ENCODE data around the gene PRPF8. TPM values are rescaled to one million over a fixed set of nuclear protein-coding genes. Genes with fewer than 3 reads are reported as not detected.

The PRPF8 gene
- total RNA-seq, 1 experiment from 2014 or later, result 439 TPM

DNA sequence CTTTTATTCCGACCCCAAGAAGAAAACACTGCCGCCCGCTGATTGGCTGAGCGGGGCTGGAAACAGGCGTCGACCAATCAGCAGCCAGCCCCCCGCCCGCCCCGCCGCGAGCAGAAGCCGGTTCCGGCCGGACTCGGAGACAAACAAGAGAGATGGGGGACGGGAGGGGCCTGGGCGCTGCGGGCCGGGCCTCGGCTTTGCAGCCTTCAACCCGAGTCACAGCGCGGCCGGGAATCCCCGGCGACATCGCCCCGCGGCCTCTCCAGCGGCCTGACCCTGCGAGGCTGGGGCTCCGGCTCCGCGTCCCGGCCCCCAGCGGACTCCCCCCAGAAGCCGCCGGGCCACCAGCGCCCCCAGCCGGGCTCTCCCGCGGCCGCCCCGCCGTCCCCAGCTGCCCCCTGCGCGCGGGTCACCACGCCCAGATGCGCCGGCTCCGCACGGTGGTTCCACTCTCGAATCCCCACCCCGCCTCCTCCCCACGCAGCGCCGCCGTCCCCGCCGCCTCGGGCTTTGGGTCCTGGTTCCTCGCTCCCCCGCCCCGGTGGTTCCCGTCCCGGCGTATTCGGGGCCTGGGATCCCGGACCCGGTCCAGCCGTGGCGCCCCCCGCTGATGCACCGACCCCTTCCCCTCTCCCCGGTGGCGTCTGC, 55.7 kb downstream of the PRPF8 start:
- no TSS peak for BruUV-seq (replicated peaks)
- POLR2A ChIA-PET (ENCODE audit: low non-redundant PET), result no interaction called here

GRCh38 chr17:1627982-1628855, 56.4 kb downstream of the PRPF8 start, which contains the start of gene SLC43A2:
TSS of gene SLC43A2 (minus strand) at chr17:1628834. CDS start at chr17:1627874, 960 bp downstream.
- H3K4me3 ChIP-seq (ENCODE audit: low read depth, low read length, poor library complexity, severe bottlenecking), result peak within 1 kb of the TSS; percentile 54
- ChIA-PET POLR2A (ENCODE audit: low non-redundant PET) (interaction anchor here (0.6 kb wide), 1 partner anchor 7 kb away, joined by 11 read pairs; no protein-coding TSS in a partner anchor), CTCF (no interaction called here)
- no peak within 1 kb of the TSS for H3K27ac ChIP-seq (ENCODE audit: low read depth, low read length, poor library complexity, severe bottlenecking)
- peaks cover 9% of the 10 kb centered on the region for H3K4me1 ChIP-seq (ENCODE audit: insufficient read depth, low read length, poor library complexity, severe bottlenecking)
- peaks cover 40% of the 10 kb centered on the region for H3K27me3 ChIP-seq (replicated peaks; ENCODE audit: insufficient read depth, low read depth, low read length, poor library complexity)
- no peak for TF ChIP-seq EZH2 (IDR thresholded peaks at IDR 0.05; ENCODE audit: borderline replicate concordance, low read depth, low read length, poor library complexity, severe bottlenecking)
- no peak for TF ChIP-seq CTCF (conservative IDR thresholded peaks at IDR 0.05; ENCODE audit: low read depth, low read length)
- peak; percentile 82 for DNase-seq (ENCODE audit: low spot score)
- no TSS peak for BruUV-seq (replicated peaks)
- H3K36me3 ChIP-seq (ENCODE audit: insufficient read depth, low read length, poor library complexity, severe bottlenecking), result no peaks in the 10 kb centered on the region
- intact Hi-C loops (cut with micrococcal nuclease; ENCODE audit: unreplicated experiment), result no loop called here
- H3K9me3 ChIP-seq (ENCODE audit: low read depth, low read length, poor library complexity, severe bottlenecking), result no peaks in the 10 kb centered on the region

More for the DNA sequence above, 55.7 kb downstream of the PRPF8 start:
- Histone ChIP-seq H3K27ac (ENCODE audit: low read depth, low read length, poor library complexity, severe bottlenecking) (no peak overlapping the region), H3K27me3 (replicated peaks; ENCODE audit: insufficient read depth, low read depth, low read length, poor library complexity) (peaks cover 40% of the 10 kb centered on the region), H3K4me3 (ENCODE audit: low read depth, low read length, poor library complexity, severe bottlenecking) (peak overlapping the region; percentile 54), H3K4me1 (ENCODE audit: insufficient read depth, low read length, poor library complexity, severe bottlenecking) (peaks cover 9% of the 10 kb centered on the region), H3K36me3 (ENCODE audit: insufficient read depth, low read length, poor library complexity, severe bottlenecking) (no peaks in the 10 kb centered on the region), H3K9me3 (ENCODE audit: low read depth, low read length, poor library complexity, severe bottlenecking) (no peaks in the 10 kb centered on the region)
- intact Hi-C loops (cut with micrococcal nuclease; ENCODE audit: unreplicated experiment), result no loop called here
- CTCF ChIA-PET, result no interaction called here
- no peak for TF ChIP-seq EZH2 (IDR thresholded peaks at IDR 0.05; ENCODE audit: borderline replicate concordance, low read depth, low read length, poor library complexity, severe bottlenecking)
- TF ChIP-seq CTCF (conservative IDR thresholded peaks at IDR 0.05; ENCODE audit: low read depth, low read length), result no peak; the same call in 1 of the 2 replicates
- DNase-seq (ENCODE audit: low spot score), result peak; percentile 94

GRCh38 chr17:1627182-1627981, 57.3 kb downstream of the PRPF8 start:
- CTCF ChIA-PET, result no interaction called here
- no peak overlapping the region for H3K27ac ChIP-seq (ENCODE audit: low read depth, low read length, poor library complexity, severe bottlenecking)
- intact Hi-C loops (cut with micrococcal nuclease; ENCODE audit: unreplicated experiment), result no loop called here

More at GRCh38 chr17:1627182-1627981, 57.3 kb downstream of the PRPF8 start:
- peaks cover 40% of the 10 kb centered on the region for H3K27me3 ChIP-seq (replicated peaks; ENCODE audit: insufficient read depth, low read depth, low read length, poor library complexity)
- no peak for TF ChIP-seq EZH2 (IDR thresholded peaks at IDR 0.05; ENCODE audit: borderline replicate concordance, low read depth, low read length, poor library complexity, severe bottlenecking)
- no peak for TF ChIP-seq CTCF (conservative IDR thresholded peaks at IDR 0.05; ENCODE audit: low read depth, low read length)
- no peak for DNase-seq (ENCODE audit: low spot score)
- no peaks in the 10 kb centered on the region for H3K36me3 ChIP-seq (ENCODE audit: insufficient read depth, low read length, poor library complexity, severe bottlenecking)
- peaks cover 9% of the 10 kb centered on the region for H3K4me1 ChIP-seq (ENCODE audit: insufficient read depth, low read length, poor library complexity, severe bottlenecking)
- POLR2A ChIA-PET (ENCODE audit: low non-redundant PET), result interaction anchor here (0.6 kb wide), 1 partner anchor 8 kb away, joined by 11 read pairs; no protein-coding TSS in a partner anchor
- no TSS peak for BruUV-seq (replicated peaks)
- peak overlapping the region; percentile 54 for H3K4me3 ChIP-seq (ENCODE audit: low read depth, low read length, poor library complexity, severe bottlenecking)
- H3K9me3 ChIP-seq (ENCODE audit: low read depth, low read length, poor library complexity, severe bottlenecking), result no peaks in the 10 kb centered on the region
